ENCODE results near the gene IMPA2.

DNA sequence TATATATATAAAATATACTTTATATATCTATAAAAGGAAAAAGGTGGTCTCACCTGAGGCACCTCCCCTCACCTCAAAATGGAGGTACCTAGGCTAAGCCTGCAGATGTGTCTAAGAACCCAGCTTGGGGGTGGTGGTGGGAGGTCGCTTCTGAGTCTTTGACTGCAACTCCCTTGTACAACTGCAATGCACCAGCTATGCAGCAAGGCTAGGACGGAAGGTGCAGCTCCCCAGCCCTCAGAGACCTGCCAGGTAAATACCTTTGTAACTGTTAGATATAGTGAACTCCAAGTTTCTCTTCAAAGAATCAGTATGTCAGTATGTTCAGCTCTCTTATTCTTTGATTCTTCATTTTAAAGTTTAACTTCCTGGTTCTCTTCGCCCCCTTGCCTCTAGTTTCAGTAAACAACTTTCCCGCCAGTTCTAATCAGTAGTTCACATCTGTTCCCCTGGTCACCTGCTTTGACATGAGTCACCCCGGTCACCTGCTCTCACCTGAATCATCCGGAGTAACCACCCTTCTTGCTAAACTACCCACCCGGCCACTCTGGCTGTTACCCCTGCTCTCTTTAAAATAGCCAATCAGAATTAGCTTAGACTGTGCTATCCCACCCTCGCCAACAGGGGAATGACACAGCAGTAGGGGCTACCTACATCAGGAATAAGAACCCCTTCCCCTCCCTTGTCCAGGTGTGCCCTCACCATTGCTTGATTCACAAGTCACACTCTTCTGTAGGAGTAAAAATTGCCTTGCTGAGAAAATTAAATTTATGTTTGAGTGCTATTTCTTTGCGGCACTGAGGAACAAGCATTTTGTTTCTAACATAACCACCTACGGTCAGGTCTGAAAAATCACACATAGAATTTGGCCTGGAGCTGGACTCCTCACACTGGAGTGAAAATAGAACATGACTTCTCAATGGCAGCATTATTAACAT lies 24.7 kb upstream of the IMPA2 start:
- TF ChIP-seq CTCF (conservative IDR thresholded peaks at IDR 0.05 in 1 of 2, IDR thresholded peaks at IDR 0.05 in 1 of 2; ENCODE audit: extremely low read depth in 1 of 2, insufficient read depth in 1 of 2, low read depth in 1 of 2, low read length in 2 of 2) (no peak), EZH2 (IDR thresholded peaks at IDR 0.05; ENCODE audit: borderline replicate concordance, low read length) (no peak)
